ENCODE measurements around the gene RNF41.

RNF41 gene

DNA sequence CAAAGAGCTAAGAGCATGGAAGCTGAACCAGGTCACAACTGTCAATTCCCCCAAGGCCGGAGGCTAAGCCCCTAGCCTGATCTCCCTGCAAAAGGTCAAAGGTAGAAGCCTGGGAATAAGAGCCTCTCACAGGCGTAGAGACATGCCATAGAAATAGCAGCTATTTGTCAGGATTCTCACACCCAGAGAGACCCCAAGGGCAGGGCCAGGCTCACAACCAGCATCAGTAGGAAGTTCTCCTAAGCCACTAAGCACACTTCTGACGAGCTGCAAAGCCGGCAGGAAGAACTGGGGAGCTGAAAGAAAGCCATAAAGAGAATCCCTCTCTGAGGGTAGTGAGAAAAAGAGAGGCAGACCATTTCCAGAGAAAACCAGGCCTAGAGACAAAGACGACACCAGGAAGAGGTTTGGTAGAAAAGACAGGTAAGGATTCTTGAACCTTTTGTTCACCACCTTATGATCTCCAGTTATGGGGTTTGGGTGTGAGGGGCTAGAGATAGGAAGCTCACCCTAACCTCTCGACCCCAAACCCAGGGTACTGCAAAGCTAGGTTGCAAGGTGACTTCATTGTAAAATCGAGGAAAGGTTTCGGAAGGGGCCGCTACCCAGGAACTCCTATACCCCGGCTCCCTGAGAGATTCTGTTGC lies 33.5 kb downstream of the RNF41 start:
- no peak for FAIRE-seq
- no peak for DNase-seq (ENCODE audit: insufficient read length, low spot score)

DNA sequence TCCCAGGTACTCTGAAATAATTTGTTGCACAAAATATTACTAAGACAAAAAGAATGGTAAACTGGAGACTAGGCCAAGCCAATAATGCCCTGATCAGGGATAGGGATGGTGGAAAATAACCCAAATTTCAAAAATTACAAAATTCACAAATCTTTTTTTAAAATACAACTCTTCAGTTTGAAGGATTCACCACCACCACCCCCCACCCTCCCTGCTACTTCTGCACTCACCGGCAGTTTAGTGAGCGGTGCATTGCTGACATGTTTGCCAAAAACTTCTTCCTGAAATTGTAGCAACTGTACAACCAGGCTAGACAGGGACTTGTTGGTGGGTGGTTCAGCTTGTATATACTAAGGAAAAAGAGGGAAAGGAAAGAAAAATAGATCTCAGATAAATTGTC lies 34.8 kb downstream of the RNF41 start:
- DNase-seq (ENCODE audit: insufficient read length, low spot score) (no peak), FAIRE-seq (no peak)

DNA sequence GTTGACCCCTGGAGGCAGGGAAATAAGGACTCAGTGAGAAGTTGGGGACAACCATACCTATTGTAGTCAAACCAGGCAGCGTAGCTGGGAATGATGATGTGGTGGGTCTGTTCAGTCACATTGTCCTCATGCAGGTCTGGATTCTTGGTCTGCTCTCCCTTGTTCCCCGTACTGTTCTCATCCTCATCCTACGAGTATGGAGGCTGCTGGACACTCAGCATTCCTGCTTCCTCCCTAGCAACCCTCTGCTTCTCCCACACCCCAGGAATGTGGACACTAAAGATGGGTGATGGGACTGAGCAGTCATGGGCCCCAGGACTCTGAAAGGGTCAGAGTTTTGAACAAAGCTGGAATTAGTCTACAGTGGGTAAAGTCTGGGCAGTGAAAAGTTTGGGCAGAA lies 43.4 kb downstream of the RNF41 start:
- FAIRE-seq (no peak), DNase-seq (ENCODE audit: insufficient read length, low spot score) (no peak)

DNA sequence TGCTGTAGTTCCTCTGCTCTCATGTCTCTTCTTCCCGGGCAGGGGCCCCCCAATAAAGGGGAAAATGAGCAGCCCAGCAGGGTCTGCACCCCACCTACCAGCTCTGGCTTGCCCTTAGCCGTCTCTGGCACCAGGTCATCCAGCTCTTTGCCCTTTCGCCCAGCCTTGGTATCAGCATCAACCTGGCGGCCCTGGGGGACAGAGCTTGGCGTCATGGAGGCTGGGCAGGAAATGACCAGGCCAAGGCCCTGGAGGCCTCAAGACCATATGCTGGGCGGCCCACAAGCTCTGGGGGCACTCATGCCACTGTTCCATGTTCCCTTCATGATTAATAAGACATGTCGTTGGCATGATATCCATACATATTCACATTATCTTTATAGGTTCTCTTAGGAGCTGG lies 48.9 kb downstream of the RNF41 start:
- FAIRE-seq: no peak

DNA sequence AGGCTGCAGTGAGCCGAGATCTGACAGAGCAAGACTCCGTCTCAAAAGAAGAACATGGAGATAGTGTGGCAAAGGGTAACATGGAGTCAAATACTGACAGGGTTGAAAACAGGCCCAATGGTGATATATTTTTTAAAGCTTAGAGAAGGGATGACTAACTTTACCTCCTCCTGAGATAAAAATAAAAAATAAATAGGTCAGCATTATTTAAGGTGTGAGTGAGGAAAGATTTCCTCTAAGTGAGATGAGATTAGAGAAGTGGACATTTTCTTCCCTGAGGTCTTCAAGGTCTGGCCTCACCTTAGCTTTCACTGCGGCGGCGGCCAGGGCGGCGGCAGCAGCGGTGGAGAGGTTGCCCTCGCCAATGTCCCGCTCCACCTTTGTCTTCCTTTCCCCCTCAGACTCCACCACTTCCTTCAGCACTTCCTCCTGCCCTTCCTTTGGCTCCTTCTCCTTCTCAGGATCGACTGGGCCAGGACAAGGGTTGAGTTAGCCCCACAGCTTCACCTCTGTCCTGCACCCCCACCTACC lies 52.4 kb downstream of the RNF41 start:
- no peak for DNase-seq (ENCODE audit: insufficient read length, low spot score)
- FAIRE-seq: no peak

More for the DNA sequence above, 48.9 kb downstream of the RNF41 start:
- no peak for DNase-seq (ENCODE audit: insufficient read length, low spot score)

DNA sequence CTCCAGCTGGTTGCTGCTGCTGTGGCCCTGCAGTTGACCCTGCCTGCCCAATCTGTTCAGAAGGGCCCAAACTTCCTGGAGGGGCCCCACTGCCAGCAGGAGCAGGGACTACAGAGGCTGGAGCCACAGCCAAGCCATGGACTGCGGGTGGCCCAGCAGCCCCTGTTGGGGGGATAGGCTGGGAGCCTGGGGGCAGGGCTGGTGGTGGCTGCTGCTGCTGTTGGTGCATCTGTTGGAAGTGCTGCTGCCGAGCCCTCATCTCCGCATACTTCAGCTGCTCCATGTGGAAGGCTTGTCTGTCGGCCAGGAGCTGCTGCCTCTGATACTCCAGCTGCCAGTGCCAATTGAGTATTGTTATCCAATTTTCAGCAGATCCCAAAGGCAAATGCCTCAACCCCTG lies 56.4 kb downstream of the RNF41 start:
- no peak for DNase-seq (ENCODE audit: insufficient read length, low spot score)
- no peak for FAIRE-seq

DNA sequence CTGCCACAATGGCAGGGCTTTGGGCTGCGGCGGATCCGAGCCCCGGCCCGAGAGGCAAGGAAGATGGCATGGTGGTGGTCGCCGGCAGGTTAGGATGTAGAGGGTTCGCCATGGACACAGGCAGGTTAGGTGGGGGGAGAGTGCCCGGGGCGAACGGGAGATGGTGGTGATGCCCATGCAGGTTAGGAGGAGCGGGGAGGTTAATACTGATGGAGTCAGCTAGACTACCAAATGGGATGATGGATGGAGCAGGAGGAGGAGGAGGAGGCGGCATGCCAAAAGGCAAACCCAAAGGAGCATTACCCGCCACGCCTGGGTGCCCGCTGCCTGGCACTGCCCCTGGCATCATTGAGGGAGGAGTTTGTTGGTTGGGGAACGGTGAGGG lies 57.4 kb downstream of the RNF41 start:
- DNase-seq (ENCODE audit: insufficient read length, low spot score) (no peak), FAIRE-seq (no peak)

DNA sequence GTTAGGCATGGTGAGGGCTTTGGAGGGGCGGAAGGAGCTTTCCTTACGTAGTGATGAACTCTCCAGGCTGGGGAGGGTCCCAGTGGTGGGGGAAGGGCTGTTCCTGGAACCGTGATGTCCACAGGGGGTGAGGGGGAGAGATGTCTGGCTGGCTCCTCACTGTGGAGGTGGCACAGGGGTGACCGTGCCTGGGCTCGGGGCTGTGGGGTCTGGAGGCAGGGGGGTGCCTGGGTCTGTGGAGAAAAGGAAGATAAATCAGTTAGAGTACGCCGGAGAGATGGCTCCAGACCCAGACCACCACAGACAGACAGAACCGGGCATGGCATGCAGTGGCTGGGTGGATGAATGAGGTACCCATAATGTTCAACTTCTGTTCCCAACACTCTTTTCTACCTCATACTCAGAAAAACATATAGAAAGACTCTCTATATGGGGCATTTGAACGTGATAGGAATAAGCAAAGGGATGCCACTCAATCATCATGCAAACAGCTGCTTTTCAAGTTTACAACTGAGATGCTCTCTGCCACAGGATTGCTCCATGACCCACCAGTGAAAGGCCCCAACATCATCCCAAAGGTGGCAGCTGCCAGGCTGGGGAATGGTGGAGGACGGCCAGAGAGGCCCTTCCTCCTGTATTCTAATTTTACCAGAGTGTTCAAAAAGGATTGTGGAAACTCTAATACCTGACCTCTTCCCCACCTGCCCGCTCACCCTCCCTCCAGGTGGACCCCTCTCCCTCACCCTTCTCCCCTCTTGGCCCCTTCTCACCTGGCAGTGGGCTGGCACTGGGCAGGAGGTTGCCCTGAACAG lies 58.0 kb downstream of the RNF41 start:
- DNase-seq (ENCODE audit: insufficient read length, low spot score) (no peak), FAIRE-seq (no peak)

DNA sequence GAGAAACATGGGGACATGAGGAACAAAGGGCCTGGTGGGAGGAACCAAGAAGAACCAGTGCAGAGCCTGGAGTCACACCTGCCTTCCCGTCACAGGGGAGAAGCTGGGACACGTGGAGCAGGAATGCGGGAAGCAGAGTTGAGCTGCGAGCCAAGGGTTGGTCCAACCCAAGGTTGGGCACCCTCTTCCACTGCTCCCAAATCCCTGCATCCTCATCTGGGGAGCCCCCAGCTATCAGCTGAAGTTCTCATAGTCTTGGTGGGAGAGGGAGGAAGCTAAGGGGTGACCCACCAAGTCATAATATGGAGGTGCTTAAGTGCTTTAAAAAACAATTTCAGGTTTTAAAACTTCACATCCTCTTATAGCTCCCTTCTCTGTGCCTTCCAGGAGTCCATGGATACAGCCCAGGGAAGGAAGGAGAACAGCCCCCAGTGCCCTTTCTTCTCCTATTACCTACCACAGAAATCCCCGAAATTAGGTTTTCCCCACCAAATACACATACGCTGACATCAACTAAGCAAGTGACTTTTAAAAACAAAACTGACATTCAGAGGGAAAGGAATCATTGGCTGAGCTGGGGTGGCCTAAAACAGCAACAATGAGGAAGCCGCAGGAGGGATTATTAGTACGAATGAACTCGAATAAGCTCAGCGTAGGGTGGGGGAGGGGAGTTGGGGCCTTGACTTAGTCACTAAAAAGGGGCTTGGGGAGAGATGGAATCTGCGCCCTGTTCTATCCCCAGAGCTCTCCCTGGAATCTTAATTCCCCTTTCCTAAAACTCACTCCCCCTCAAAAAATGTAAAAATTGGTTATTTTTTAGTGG lies 59.0 kb downstream of the RNF41 start:
- DNase-seq (ENCODE audit: insufficient read length, low spot score) (no peak), FAIRE-seq (no peak)

DNA sequence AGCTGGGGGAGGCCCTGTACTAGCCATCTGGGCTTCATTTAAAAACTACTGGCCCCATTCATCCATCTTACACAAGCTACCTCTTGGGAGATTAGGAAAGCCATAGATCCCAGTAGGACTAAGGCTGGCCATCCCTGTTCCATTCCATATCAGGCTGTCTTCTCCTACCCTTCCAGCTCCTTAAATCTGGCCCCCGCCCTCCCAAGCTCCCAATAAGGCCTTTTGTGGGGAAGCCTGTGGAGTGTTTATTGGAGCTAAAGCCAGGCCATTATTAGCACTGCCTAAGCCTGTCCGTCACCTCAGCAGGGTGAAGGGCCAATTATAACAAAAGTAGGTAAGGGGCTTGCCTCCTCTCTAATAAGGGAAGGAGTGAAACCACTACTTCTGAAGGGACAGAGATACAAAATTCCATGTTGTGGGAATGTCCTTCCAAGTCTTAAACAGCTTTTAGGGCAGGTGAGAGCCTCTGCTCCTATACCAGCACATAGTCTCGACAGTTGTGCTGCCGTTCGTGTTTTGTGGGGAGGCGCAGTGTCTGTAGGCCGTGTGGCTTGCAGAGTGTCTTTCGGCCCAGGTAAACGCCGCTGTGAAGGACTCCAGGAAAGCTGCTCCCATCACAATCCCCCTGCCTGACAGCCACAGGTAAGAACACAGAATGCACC lies 59.9 kb downstream of the RNF41 start:
- DNase-seq (ENCODE audit: insufficient read length, low spot score): no peak
- no peak for FAIRE-seq

DNA sequence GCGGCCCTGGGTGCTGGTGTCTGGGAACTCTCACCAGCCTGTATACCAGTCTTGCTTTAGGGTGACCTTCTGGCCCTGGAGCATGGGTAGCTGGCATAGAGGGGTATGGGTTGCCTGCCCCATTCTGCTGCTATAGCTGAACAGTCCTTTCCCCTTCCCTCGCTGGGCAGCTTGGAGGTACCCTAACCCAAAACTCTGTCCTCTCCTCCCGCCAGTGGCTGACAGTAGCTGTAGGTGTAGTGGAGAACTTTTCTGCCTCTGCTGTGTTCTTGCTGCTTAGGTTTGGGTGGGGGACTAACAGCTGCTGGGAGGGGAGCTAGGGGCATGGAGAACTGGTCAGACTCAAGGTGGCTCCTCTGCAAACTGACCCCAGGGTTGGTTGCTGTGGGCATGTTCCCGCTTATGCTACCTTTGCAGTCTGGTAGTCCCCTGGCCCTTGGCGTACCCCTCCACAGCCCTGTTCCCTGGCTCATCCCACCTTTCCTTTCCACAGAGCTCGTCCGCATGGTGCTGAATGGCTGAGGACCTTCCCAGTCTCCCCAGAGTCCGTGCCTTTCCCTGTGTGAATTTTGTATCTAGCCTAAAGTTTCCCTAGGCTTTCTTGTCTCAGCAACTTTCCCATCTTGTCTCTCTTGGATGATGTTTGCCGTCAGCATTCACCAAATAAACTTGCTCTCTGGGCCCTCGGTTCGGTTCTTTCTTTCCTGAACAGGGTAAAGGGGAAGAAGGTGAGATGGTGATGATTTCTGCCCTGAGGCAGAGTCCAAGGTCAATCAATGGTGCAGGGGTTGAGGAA lies 60.6 kb downstream of the RNF41 start:
- DNase-seq (ENCODE audit: insufficient read length, low spot score) (no peak), FAIRE-seq (no peak)

DNA sequence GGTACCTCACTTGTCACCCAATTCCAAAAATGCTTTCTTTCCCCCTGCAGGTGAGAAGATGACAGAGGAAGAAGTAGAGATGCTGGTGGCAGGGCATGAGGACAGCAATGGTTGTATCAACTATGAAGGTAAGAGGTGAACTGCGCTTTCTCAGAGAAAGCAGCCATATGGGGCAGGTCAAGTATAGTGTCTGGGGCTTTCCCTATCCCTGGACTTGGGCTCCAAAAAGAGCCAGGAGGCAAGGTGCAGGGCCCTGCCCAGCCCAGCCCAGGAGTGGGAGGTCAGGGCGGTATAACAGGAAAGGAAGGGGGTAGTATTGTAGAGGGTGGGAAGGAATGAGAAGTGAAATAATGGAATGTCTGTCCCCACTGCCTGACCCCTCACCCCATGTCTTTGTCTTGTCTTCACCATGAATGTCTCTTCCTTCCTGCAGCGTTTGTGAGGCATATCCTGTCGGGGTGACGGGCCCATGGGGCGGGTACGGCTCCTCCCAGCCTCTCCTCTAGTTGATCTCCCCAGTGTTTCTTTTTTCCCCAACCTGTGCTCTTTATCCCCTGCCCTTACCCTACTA lies 61.4 kb downstream of the RNF41 start:
- DNase-seq (ENCODE audit: insufficient read length, low spot score) (no peak), FAIRE-seq (no peak)

DNA sequence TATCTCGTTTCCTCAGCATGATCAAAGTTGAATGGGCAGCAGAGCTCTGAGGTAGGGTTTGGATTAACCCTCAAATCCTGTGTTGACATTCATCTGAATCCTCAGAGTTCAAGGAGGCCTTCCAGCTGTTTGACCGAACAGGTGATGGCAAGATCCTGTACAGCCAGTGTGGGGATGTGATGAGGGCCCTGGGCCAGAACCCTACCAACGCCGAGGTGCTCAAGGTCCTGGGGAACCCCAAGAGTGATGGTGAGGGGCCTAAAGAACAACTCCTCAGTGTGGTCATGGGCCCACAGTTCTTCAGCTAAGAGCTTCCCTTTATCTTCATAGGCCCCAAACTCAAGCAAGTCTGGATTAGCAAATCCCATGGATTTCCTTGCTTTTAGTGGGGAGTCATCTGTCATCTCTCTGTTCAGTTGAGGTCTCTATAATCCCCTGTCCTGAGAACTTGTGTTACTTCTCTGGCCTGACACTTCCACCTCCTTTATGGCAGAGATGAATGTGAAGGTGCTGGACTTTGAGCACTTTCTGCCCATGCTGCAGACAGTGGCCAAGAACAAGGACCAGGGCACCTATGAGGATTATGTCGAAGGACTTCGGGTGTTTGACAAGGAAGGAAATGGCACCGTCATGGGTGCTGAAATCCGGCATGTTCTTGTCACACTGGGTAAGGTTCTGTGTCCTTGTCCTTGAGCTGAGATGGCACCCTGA lies 62.1 kb downstream of the RNF41 start:
- FAIRE-seq: no peak
- no peak for DNase-seq (ENCODE audit: insufficient read length, low spot score)

DNA sequence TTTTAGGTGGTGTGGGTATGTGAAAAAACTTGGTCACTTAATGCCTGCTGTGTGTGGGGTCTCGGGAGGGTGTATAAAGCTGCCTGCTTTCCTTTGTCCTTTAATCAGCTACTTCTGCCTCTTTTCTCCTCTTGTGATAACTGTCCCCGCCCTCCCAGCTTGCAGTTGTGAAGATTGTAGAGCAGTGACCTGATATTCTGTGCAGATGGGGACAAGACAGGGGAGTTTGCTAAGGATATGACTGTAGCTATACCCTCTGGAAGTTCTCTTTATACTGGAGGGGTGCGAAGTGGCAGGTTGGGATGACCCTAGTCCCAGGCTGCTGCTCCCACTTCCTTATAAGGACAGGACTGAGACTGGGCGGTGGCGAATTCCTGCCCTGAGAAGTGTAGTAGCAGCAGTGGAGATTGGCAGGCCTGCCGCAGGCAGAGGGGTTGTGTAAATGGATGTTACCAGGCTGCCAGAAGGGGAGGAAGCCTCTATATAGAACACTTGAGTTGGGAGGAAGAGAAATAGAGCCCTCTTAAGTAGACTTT lies 62.7 kb downstream of the RNF41 start:
- FAIRE-seq: no peak
- peak; percentile 45 for DNase-seq (ENCODE audit: insufficient read length, low spot score)

DNA sequence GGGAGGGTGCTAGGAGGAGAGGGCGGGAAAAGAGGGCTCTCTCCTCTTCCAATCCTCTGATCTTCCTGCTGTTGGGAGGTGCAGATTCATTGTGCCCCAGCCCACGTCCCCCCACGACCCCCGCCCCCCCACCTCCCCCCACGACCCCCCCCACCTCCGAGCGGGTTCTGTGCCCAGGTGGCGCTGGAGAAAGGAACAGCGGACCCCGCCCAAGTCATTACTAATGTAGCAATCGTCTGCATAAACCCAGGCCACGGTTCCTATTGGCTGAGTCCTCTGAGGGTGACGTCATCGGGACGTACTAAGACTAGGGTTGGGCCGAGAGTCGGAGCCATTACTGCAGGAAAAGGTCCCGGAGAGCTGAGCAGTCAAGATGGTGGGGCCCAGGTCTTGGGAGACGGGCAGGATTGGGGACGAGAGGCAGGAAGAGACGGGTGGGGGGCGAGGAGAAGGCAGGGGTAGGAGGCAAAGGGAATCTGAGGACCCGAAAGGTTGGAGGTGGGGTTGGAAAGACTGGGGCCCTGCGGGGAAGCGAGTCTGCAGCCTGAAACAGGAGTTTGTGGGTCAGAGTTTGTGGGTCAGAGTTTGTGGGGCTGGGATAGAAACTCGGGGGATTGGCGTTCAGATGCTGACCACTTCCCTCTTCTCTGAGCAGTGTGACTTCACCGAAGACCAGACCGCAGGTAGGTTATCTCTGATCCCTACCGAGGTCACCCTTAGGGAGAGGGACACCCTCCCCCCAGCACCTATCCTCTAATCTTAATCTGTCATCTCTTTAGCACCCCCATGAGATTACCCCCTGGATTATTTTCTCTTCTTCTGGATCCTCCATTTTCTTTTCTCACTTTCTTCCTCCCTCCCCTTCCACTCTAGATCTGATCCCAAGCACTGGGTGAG lies 63.4 kb downstream of the RNF41 start, which contains the start of gene MYL6:
MYL6 (plus strand) TSS at position 331 of the 897 bp plus-strand sequence; CDS start at position 374, 43 bp downstream.
- FAIRE-seq (peak; percentile 48), DNase-seq (ENCODE audit: insufficient read length, low spot score) (peak; percentile 95)

DNA sequence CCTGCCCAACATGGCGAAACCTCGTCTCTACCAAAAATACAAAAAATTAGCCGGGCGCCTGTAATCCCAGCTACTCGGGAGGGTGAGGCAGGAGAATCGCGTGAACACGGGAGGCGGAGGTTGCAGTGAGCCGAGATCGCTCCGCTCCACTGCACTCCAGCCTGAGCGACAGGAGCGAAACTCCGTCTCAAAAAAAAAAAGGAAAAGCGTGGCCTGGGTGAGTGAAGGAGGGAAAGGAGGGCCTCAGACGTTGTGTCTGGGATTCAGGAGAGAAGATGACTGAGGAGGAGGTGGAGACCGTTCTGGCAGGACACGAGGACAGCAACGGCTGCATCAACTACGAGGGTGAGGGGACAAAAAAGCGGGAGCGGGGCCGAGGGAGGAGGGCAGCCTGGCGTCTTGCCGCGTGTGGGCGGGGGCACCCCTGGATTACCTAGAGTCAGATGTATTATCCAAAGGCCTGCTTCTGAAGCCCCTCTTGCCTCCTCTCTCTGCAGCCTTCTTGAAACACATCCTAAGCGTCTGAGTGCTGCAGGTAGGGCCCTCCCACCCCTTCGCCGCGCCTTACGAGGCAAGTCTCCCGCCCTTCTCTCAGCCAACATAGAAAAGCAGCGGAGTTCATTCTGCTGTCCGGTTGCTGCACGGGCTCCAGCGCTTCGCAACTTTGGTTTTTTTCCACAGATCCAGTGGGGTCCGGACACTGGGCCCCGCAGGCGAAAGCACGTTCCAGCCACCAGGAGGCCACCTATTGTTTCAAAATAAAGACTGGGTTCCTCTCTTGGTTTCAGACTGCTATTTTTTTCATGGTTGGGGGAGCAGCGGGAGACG lies 64.3 kb downstream of the RNF41 start:
- FAIRE-seq: no peak
- DNase-seq (ENCODE audit: insufficient read length, low spot score): peak; percentile 74
